GM12801 (cell line): ENCODE data around the gene PMS2.

Source experiments
- CTCF ChIP-seq: IDR thresholded peaks from one replicate; pipeline ENCODE4 v1.5.1; 2011; ENCODE audit warnings: control low read depth; ENCODE audit not compliant: insufficient read length; ENCODE audit errors: extremely low read depth

PMS2 gene

GRCh38 chr7:6032167-6032566 is 23.3 kb upstream of the PMS2 start:
- no peak for TF ChIP-seq CTCF

- no peak for TF ChIP-seq CTCF
Measured at GRCh38 chr7:6031567-6031966, 22.7 kb upstream of the PMS2 start.

- TF ChIP-seq CTCF: no peak
Measured at GRCh38 chr7:6030988-6031387, 22.1 kb upstream of the PMS2 start, which contains the start of gene ANKRD61. TSS of gene ANKRD61 (plus strand) at chr7:6031376. CDS start at chr7:6031376, 0 bp downstream.

GRCh38 chr7:6028563-6028962 is 19.7 kb upstream of the PMS2 start:
- TF ChIP-seq CTCF: no peak

- no peak for TF ChIP-seq CTCF
Measured at GRCh38 chr7:6027806-6028365, 19.0 kb upstream of the PMS2 start.

- no peak for TF ChIP-seq CTCF
Measured at GRCh38 chr7:6026820-6027311, 18.0 kb upstream of the PMS2 start.

GRCh38 chr7:6026011-6026819 is 17.4 kb upstream of the PMS2 start:
- no peak for TF ChIP-seq CTCF
